MM.1S (cell line): ENCODE measurements around the gene SRGAP3.

Experiments used
- CTCF ChIP-seq: fragments of 300-600 bp; sonication (generic); IDR thresholded peaks from 2 replicates; pipeline ENCODE4 v1.5.1; 2016; ENCODE audit warnings: antibody characterized with exemption, low read length, mixed read lengths
- EZH2 ChIP-seq: fragments of 300-600 bp; sonication (generic); optimal IDR thresholded peaks from 2 replicates; pipeline ENCODE3; 2017; ENCODE audit warnings: low read depth, mild to moderate bottlenecking, antibody characterized with exemption, low read length, mixed read lengths

DNA sequence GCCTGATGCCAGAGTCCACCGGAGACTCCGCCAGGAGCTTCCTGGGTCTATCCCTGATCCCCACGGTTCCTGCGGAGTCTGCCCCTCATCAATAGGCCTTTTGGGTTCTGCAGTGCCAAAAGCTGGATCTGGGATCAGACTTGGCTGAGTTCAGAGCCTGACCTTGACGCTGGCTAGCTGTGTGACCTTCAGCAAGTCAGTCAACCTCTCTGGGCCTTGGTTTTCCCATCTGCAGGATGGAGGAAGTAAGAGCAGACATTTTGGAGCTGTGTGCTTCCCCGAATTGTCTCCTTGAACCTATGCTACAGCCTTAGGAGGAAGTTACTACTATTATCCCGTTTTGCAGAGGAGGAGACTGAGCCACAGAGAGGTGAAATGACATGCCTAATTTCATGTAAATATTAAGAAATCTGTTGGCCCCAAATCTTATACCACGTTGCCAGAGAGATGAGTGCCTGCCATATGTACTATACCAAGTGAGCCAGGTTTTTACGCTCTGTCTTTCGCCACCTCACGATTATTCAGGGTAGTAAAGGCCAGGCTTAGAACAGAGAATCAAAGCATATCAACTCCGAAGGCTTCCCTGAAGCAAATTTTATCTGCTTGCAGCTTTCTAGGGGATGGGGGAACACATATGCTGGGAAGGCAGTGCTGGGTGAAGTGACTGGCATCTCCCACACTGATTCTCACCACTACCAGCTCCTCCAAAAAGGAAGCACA lies 112.5 kb downstream of the SRGAP3 start:
- TF ChIP-seq CTCF (no peak), EZH2 (no peak)
